Rectal smooth muscle tissue (tissue), 1 donor: ENCODE data around the gene SUSD4.

Source experiments
- H3K27ac ChIP-seq: one replicate; pipeline ENCODE4 v1.7.0; 2013; ENCODE audit warnings: low read depth, low read length, inconsistent platforms
- H3K27me3 ChIP-seq: one replicate; pipeline ENCODE4 v1.7.0; 2013; ENCODE audit warnings: low read length; ENCODE audit not compliant: control insufficient read depth, insufficient read depth
- H3K36me3 ChIP-seq: one replicate; pipeline ENCODE4 v1.7.0; 2013; ENCODE audit warnings: low read length; ENCODE audit not compliant: control insufficient read depth, insufficient read depth
- H3K4me1 ChIP-seq: one replicate; pipeline ENCODE4 v1.7.0; 2013; ENCODE audit warnings: low read length; ENCODE audit not compliant: control insufficient read depth, insufficient read depth
- H3K4me3 ChIP-seq: one replicate; pipeline ENCODE4 v1.7.0; 2013; ENCODE audit warnings: low read length
- H3K9ac ChIP-seq: one replicate; pipeline ENCODE4 v1.7.0; 2013; ENCODE audit warnings: low read length

Gene SUSD4

DNA sequence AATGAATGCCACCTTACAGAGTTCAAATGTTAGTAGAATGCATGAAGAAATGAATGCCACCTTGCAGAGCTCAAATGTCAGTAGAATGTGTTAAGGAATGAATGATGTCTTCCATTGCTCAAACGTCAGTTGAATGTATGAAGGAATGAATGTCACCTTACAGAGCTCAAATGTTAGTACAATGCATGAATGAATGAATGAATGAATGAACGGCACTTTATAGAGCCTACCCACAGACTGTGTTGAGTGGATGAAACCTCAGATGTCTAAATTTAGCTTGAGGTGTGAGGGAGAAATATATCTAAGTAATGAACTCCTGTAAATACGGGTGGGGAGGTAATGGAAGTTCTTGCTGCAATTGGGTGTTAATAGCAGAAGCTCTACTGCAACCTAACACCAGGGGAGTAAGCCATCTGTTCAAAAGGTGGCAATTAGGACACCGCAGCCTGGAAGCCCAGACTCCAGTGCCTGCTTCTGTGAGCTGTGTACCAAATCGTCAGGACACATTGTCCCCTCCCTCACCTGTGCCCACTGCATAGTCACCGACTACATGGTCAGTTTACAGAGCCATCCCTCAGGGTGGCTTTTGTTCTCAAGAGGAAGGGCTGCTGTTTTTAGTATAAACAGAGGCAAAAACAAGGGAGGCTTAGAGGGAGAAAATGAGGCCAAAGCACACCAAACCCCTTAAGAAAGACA, 26.7 kb downstream of the SUSD4 start:
- H3K36me3 ChIP-seq, result no peaks in the 10 kb centered on the region
- H3K4me3 ChIP-seq, result no peak overlapping the region
- no peaks in the 10 kb centered on the region for H3K27me3 ChIP-seq
- H3K4me1 ChIP-seq, result no peaks in the 10 kb centered on the region
- no peak overlapping the region for H3K9ac ChIP-seq
- no peak overlapping the region for H3K27ac ChIP-seq

DNA sequence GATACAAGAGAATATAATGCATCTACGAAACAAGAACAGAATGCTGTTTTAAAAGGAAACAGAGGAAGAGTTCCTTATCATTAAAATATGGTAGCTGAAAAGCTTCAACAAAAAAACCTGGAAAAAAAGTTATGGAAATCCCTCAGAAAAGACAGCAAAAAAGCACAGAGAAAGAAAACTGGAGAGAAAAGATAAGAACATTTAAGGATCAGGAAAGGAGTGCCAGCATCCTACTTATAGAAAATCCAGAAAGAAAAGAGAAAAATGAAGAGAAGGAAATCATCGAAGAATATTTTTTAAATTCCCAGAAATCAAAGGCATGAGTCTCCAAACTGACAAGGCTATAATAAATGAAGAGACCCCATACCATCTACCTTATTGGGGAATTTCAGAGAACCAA, 29.8 kb downstream of the SUSD4 start:
- Histone ChIP-seq H3K27me3 (no peaks in the 10 kb centered on the region), H3K4me3 (no peak overlapping the region)

DNA sequence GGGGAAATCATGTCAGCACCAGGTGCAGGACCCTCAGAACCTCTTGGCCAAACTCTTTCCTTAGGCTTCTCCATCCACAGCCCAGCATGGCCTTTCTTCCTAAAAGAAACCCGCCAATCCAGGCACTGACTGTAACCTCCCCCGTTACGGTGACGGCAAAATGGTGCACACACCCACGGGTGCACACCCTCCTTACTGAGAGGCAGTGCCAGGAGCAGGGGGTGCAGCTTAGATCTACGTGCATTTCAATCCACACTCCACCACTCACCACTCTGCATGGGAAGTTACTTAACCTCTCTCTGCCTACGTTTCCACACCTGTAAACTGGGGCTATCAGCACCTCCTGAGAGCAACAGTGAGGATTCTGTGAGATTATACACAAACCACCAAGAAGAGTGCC, 31.0 kb downstream of the SUSD4 start:
- Histone ChIP-seq H3K27me3 (no peaks in the 10 kb centered on the region), H3K36me3 (no peaks in the 10 kb centered on the region), H3K9ac (no peak overlapping the region), H3K4me1 (no peaks in the 10 kb centered on the region), H3K4me3 (no peak overlapping the region), H3K27ac (no peak overlapping the region)

More for the DNA sequence above, 29.8 kb downstream of the SUSD4 start:
- Histone ChIP-seq H3K9ac (no peak overlapping the region), H3K36me3 (no peaks in the 10 kb centered on the region), H3K4me1 (no peaks in the 10 kb centered on the region), H3K27ac (no peak overlapping the region)

DNA sequence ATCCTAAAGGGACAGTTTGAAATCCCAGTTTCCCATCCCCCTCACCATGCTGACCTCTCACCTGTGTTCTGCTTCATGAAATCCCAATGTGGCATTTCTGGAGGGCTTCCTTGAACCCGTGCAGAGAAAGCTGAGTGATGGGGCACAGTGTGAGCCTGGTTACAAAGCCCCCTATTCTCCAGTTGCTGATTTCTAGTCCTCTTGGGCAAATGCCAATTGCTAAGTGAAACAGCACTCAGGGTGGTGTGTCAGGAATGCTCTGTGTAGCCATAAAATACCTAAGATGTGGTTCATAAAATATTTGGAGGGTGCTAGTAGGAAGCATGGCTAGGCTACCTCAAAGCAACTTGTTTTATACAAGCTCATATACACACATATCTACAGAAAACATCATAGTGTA, 32.0 kb downstream of the SUSD4 start:
- H3K4me3 ChIP-seq, result no peak overlapping the region
- no peak overlapping the region for H3K27ac ChIP-seq
- H3K27me3 ChIP-seq, result no peaks in the 10 kb centered on the region
- H3K4me1 ChIP-seq, result no peaks in the 10 kb centered on the region
- H3K9ac ChIP-seq, result no peak overlapping the region
- no peaks in the 10 kb centered on the region for H3K36me3 ChIP-seq

DNA sequence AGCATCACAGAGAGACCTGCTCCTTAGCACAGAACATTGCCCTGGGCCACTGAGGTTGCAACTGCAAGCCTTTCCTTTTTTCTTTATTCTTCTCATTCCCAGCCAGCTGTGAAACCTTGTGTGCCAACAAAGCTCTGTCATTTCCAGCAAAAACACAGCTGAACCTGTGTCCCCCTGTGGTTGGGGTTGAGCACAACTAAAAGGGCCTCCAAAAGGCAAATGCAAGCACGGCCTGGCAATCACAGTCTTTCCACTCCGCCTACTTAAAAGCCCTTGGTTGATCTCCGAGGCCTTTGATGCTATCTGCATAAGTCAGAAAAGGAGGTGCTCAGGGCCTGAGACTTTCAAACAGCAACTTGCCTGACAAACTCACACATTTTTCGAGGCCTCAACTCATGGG, 32.7 kb downstream of the SUSD4 start:
- no peaks in the 10 kb centered on the region for H3K27me3 ChIP-seq
- H3K27ac ChIP-seq, result no peak overlapping the region
- H3K9ac ChIP-seq, result no peak overlapping the region
- H3K4me3 ChIP-seq, result no peak overlapping the region
- no peaks in the 10 kb centered on the region for H3K4me1 ChIP-seq
- H3K36me3 ChIP-seq, result no peaks in the 10 kb centered on the region

DNA sequence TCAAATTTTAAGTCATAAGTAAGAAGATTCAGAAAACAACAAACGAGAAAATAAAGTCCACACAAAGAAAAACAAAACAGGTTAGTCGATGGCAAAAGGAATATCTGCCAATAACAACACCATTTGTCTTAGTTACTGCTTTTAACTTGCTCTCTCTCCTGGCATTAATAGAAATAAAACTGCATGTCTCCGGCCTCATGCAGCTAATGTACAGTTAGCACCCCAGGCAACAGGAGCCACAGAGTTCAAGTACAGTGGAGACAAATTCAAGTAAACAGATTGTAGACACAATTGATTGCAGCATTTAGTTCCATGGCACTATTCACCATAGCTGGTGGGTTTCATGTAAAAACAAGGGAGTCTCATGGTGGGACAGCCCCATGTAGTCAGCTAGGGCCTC, 33.5 kb downstream of the SUSD4 start:
- H3K9ac ChIP-seq, result no peak overlapping the region
- H3K4me1 ChIP-seq, result no peaks in the 10 kb centered on the region
- H3K27ac ChIP-seq, result no peak overlapping the region
- no peak overlapping the region for H3K4me3 ChIP-seq
- H3K27me3 ChIP-seq, result no peaks in the 10 kb centered on the region
- H3K36me3 ChIP-seq, result no peaks in the 10 kb centered on the region

DNA sequence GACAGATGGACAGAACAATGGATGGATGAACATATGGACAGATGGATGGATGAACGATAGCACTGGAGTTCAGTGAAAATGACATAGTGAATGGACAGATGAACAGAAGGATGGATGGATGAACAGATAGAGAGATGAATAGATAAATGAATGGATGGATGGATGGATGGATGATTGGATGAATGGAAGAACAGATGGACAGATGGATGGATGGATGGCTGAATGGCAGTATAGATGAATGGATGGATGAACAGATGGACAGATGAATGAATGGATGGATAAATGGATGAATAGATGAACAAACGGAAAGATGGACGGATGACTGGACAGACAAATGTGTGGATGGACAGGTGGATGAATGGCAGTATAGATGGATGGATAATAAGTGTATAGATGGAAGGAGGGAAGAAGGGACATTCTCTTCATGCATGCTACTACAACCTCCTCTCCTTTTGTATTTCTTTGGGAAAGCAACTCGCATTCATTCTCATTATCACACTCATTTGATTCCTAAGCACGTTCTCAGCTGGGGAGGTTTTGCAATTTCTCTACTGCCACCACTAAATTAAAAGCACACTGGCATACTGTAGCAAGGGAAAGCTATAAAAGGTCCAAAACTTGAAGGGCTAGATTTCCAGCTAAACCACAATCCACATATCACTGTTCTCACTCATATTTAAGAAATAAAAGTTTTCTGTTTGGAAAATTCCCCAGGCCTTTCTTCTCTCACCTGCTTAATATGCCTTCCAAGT, 34.1 kb downstream of the SUSD4 start:
- Histone ChIP-seq H3K9ac (no peak overlapping the region), H3K4me3 (no peak overlapping the region), H3K27ac (no peak overlapping the region), H3K4me1 (no peaks in the 10 kb centered on the region), H3K27me3 (no peaks in the 10 kb centered on the region), H3K36me3 (no peaks in the 10 kb centered on the region)

DNA sequence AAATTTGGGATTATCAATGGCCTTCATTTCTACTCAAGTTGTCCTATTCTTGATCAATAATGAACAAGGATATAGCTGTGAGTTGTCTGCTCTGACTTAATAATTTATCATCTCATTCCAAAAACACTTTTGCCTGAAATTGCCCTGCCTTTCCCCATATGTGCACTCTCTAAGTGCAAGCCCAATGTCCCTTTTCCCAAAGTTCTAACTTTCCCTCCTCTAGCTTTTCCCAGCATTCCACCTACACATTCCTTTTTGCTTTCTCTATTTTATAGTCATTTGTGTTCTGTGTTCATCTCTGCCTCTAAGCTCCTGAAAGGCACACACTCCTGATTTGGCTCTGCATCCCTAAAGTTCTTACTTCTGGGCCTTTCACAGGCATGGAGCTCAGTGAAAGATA, 34.7 kb downstream of the SUSD4 start:
- Histone ChIP-seq H3K27ac (no peak overlapping the region), H3K4me3 (no peak overlapping the region), H3K4me1 (no peaks in the 10 kb centered on the region), H3K27me3 (no peaks in the 10 kb centered on the region), H3K9ac (no peak overlapping the region), H3K36me3 (no peaks in the 10 kb centered on the region)

DNA sequence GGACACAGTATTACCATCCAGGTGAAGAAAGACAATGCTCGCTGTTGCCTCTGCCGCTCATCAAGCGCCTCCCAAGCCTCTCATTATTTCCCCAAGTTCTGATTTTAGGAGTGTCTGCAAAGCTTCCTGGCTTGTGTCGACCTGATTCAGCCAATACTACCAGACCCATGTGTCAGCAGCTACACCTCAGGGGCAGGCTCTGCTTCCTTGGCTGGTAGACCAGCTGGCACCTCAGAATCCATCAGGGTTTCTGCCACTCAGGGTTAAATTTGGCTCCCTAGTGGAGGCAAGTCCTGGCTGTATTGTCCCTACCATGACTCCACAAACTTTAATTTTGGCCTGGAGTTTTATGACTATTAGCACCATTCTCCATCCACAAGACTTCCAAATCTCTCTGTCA, 35.4 kb downstream of the SUSD4 start:
- Histone ChIP-seq H3K9ac (no peak overlapping the region), H3K4me1 (no peaks in the 10 kb centered on the region), H3K4me3 (no peak overlapping the region), H3K36me3 (no peaks in the 10 kb centered on the region), H3K27me3 (no peaks in the 10 kb centered on the region), H3K27ac (no peak overlapping the region)

DNA sequence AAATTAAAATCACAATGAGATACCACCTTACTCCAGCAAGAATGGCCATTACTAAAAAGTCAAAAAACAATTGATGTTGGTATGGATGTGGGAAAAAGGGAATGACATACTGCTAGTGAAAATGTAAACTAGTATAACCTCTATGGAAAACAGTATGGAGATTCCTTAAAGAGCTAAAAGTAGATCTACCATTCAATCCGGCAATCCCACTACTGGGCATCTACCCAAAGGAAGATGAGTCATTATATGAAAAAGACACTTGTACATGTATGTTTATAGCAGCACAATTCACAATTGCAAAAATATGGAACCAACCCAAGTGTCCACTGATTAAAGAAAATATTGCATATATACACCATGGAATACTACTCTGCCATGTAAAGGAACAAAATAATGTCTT, 37.2 kb downstream of the SUSD4 start:
- Histone ChIP-seq H3K27ac (no peak overlapping the region), H3K4me3 (no peak overlapping the region), H3K27me3 (no peaks in the 10 kb centered on the region), H3K9ac (no peak overlapping the region), H3K4me1 (no peaks in the 10 kb centered on the region), H3K36me3 (no peaks in the 10 kb centered on the region)

DNA sequence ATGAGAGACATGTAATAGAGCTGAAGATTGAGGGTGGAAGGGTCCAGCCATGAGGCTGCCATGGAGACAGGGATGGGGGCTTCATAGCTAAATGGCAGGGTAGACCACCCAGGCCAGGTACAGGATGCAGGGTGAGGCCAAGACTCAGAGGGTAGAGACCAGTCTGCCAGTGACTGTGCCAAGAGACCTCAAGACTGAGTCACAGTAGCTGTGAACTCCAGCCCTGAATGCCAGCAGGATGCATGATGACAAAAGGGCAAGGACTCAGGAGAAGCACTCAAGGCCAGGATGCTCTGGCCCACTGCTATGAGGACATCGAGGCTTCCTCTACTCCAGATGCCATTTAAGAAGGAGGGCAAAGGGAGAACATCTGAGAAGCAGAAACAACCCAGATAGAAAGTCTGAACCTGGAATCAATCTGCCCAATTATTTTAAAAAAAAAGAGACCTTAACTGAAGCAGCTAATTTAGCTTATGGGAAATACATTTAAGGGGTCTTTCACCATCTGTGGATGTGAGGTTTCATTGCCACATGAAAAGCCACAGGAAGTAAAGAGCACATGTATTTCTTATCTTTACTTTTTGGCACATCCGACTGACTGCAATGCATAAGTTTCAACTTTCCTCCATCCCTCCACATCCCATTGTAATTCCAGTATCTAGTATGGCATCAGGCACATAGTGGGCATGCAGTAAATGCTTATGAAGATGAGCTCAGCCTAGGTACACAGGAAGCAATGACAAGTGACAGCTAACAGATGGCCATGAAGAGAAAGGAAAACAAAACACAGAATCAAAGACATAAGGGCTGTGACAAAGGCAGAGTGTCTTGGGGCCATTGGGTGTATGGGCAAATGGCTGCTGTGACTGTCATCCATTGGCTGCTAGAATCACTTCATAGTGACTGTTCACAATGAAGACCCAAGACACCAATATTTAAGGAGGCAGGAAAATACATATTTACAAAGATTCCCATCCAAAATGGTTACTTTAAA, 40.2 kb downstream of the SUSD4 start:
- no peaks in the 10 kb centered on the region for H3K4me1 ChIP-seq
- H3K4me3 ChIP-seq, result no peak overlapping the region

DNA sequence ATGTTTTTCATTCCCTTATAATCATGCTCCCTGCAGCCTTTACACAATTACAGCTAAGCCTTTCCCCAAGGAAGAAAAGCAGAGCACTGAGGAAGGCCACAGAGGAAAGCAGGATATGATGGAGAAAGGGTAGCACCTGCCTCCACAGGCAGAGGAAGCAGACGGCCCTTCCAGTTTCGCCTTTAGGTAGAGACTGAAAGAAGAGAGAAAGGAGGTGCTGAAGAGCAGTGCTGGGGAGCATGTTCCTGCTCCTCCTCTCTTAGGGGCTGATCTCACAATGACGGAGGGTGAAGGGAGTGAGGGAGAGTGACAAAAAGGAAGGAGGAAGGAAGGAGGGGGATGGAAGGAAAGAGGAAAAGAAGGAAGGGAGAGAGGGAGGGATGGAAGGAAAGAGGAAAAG, 41.1 kb downstream of the SUSD4 start:
- Histone ChIP-seq H3K4me1 (no peaks in the 10 kb centered on the region), H3K27ac (no peak overlapping the region), H3K9ac (no peak overlapping the region), H3K4me3 (no peak overlapping the region), H3K36me3 (no peaks in the 10 kb centered on the region), H3K27me3 (no peaks in the 10 kb centered on the region)

More for the DNA sequence above, 40.2 kb downstream of the SUSD4 start:
- Histone ChIP-seq H3K9ac (no peak overlapping the region), H3K36me3 (no peaks in the 10 kb centered on the region), H3K27me3 (no peaks in the 10 kb centered on the region), H3K27ac (no peak overlapping the region)
